ENCODE data around the gene EIF4E3.

- TF ChIP-seq EZH2 (IDR thresholded peaks at IDR 0.05; ENCODE audit: low read length, missing control alignments), result no peak
- TF ChIP-seq, protein P1, sequence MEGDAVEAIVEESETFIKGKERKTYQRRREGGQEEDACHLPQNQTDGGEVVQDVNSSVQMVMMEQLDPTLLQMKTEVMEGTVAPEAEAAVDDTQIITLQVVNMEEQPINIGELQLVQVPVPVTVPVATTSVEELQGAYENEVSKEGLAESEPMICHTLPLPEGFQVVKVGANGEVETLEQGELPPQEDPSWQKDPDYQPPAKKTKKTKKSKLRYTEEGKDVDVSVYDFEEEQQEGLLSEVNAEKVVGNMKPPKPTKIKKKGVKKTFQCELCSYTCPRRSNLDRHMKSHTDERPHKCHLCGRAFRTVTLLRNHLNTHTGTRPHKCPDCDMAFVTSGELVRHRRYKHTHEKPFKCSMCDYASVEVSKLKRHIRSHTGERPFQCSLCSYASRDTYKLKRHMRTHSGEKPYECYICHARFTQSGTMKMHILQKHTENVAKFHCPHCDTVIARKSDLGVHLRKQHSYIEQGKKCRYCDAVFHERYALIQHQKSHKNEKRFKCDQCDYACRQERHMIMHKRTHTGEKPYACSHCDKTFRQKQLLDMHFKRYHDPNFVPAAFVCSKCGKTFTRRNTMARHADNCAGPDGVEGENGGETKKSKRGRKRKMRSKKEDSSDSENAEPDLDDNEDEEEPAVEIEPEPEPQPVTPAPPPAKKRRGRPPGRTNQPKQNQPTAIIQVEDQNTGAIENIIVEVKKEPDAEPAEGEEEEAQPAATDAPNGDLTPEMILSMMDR (conservative IDR thresholded peaks at IDR 0.05 in 1 of 2, IDR thresholded peaks at IDR 0.05 in 1 of 2; ENCODE audit: low read depth in 1 of 2, low read length in 2 of 2), result no peak
Measured at GRCh38 chr3:71693641-71694040, 31.6 kb downstream of the EIF4E3 start.
